HepG2 (cell line): ENCODE data around the gene PSMD1. TPM values are rescaled to one million over a fixed set of nuclear protein-coding genes. Genes with fewer than 3 reads are reported as not detected.
A peak's percentile ranks its signal among the peaks of the same experiment; 100 is the strongest.

Experiments
- AHR ChIP-seq: IDR thresholded peaks from 2 replicates; pipeline ENCODE4 v1.6.1; 2018; ENCODE audit warnings: missing genetic modification reagents, missing compliant biosample characterization
- AKAP8 ChIP-seq: sonication (generic); formaldehyde crosslinking; IDR thresholded peaks from 2 replicates; pipeline ENCODE4 v1.5.1; 2020; ENCODE audit warnings: mild to moderate bottlenecking, missing genetic modification reagents
- ARNT2 ChIP-seq: sonication (generic); formaldehyde crosslinking; IDR thresholded peaks from 2 replicates; pipeline ENCODE4 v1.8.0; 2022; ENCODE audit warnings: mild to moderate bottlenecking, low read depth, missing genetic modification reagents, moderate library complexity
- ARNTL ChIP-seq: sonication (generic); formaldehyde crosslinking; IDR thresholded peaks from 2 replicates; pipeline ENCODE4 v1.4.0; 2020; ENCODE audit warnings: mild to moderate bottlenecking, missing genetic modification reagents
- CBX1 ChIP-seq: IDR thresholded peaks from one replicate; pipeline ENCODE4 v1.6.1; 2016; ENCODE audit warnings: antibody characterized with exemption, low read depth
- CEBPG ChIP-seq: IDR thresholded peaks from 2 replicates; pipeline ENCODE4 v1.6.1; 2016
- E2F5 ChIP-seq: sonication (generic); formaldehyde crosslinking; conservative IDR thresholded peaks from 2 replicates; pipeline ENCODE4 v1.4.0; 2020; ENCODE audit warnings: missing genetic modification reagents
- EED ChIP-seq: sonication (generic); formaldehyde crosslinking; IDR thresholded peaks from 2 replicates; pipeline ENCODE4 v1.5.0; 2020; ENCODE audit warnings: mild to moderate bottlenecking, missing genetic modification reagents
- HCFC1 ChIP-seq: fragments of 150-350 bp; IDR thresholded peaks from 2 replicates; pipeline ENCODE4 v1.6.1; 2014; ENCODE audit warnings: low read depth, low read length
- HIVEP1 ChIP-seq: sonication (generic); formaldehyde crosslinking; IDR thresholded peaks from 2 replicates; pipeline ENCODE4 v1.4.0; 2020; ENCODE audit warnings: mild to moderate bottlenecking, missing genetic modification reagents
- KLF11 ChIP-seq: IDR thresholded peaks from 2 replicates; pipeline ENCODE4 v1.6.1; 2016; ENCODE audit warnings: missing compliant biosample characterization
- KLF13 ChIP-seq: sonication (generic); formaldehyde crosslinking; IDR thresholded peaks from 2 replicates; pipeline ENCODE4 v1.4.0; 2020; ENCODE audit warnings: mild to moderate bottlenecking, missing genetic modification reagents
- LCORL ChIP-seq, 2 experiments: fragments of 450-650 bp in 1 of 2; sonication (generic) in 1 of 2; formaldehyde crosslinking in 1 of 2; IDR thresholded peaks; 2 replicates each; pipeline versions ENCODE4 v1.5.0 to v1.6.1; 2017 to 2020; ENCODE audit warnings: antibody characterized with exemption in 1 of 2, missing genetic modification reagents in 1 of 2
- PLSCR1 ChIP-seq: sonication (generic); formaldehyde crosslinking; IDR thresholded peaks from 2 replicates; pipeline ENCODE4 v1.5.0; 2020; ENCODE audit warnings: missing genetic modification reagents, mild to moderate bottlenecking, borderline replicate concordance
- SMARCC2 ChIP-seq: fragments of 450-650 bp; IDR thresholded peaks from 2 replicates; pipeline ENCODE4 v1.6.1; 2017; ENCODE audit warnings: antibody characterized with exemption, mild to moderate bottlenecking
- SOX6 ChIP-seq, 2 experiments: fragments of 450-650 bp in 1 of 2; sonication (generic) in 1 of 2; formaldehyde crosslinking in 1 of 2; IDR thresholded peaks; 2 replicates each; pipeline versions ENCODE4 v1.4.0 to v1.6.1; 2017 to 2020; ENCODE audit warnings: antibody characterized with exemption in 1 of 2, mild to moderate bottlenecking in 1 of 2, missing genetic modification reagents in 1 of 2
- SRSF1 ChIP-seq: fragments of 200-400 bp; formaldehyde crosslinking; optimal IDR thresholded peaks from 2 replicates; pipeline ENCODE3; 2017; ENCODE audit warnings: mild to moderate bottlenecking, low read depth, low read length, moderate library complexity
- SSRP1 ChIP-seq: IDR thresholded peaks from 2 replicates; pipeline ENCODE4 v1.6.1; 2016; ENCODE audit warnings: control low read depth
- USF2 ChIP-seq, 2 experiments: sonication (generic) in 1 of 2; formaldehyde crosslinking in 1 of 2; IDR thresholded peaks; 2 replicates each; pipeline versions ENCODE4 v1.5.1 to v1.6.1; 2011 to 2020; ENCODE audit warnings: borderline replicate concordance in 1 of 2, low read depth in 1 of 2, low read length in 1 of 2, mild to moderate bottlenecking in 1 of 2, missing genetic modification reagents in 1 of 2, moderate library complexity in 1 of 2
- ZBTB3 ChIP-seq: sonication (generic); formaldehyde crosslinking; IDR thresholded peaks from 2 replicates; pipeline ENCODE4 v1.4.0; 2020; ENCODE audit warnings: low read depth, mild to moderate bottlenecking, moderate library complexity, missing genetic modification reagents, borderline replicate concordance
- ZC3H13 ChIP-seq: sonication (generic); formaldehyde crosslinking; IDR thresholded peaks from 2 replicates; pipeline ENCODE4 v1.8.1; 2023; ENCODE audit warnings: mild to moderate bottlenecking, missing genetic modification reagents, moderate library complexity
- ZFP62 ChIP-seq: sonication (generic); formaldehyde crosslinking; IDR thresholded peaks from 2 replicates; pipeline ENCODE4 v1.4.0; 2020; ENCODE audit warnings: missing genetic modification reagents
- ZNF253 ChIP-seq: sonication (generic); formaldehyde crosslinking; IDR thresholded peaks from 2 replicates; pipeline ENCODE4 v1.8.0; 2022; ENCODE audit warnings: mild to moderate bottlenecking, missing genetic modification reagents, borderline replicate concordance
- ZNF563 ChIP-seq: sonication (generic); formaldehyde crosslinking; IDR thresholded peaks from 2 replicates; pipeline ENCODE4 v1.8.0; 2022; ENCODE audit warnings: mild to moderate bottlenecking, moderate library complexity, missing genetic modification reagents
- ZNF652 ChIP-seq: IDR thresholded peaks from 2 replicates; pipeline ENCODE4 v1.6.1; 2016; ENCODE audit warnings: low read depth, borderline replicate concordance
- ZNF709 ChIP-seq: sonication (generic); formaldehyde crosslinking; IDR thresholded peaks from 2 replicates; pipeline ENCODE4 v1.5.0; 2020; ENCODE audit warnings: mild to moderate bottlenecking, missing genetic modification reagents
- polyA plus RNA-seq, 8 experiments: library from polyadenylated mRNA; depleted of rRNA in 3 of 8; stranded (reverse) in 7 of 8; unstranded in 1 of 8; fragments of >200 nt; fragmentation: Illumina TruSeq in 4 of 8; extraction: Trizol in 4 of 8; gene quantifications; 2 replicates each; pipeline versions ENCODE4 v1.2.1 to v1.2.3, GENCODE V29; 2011 to 2016; ENCODE audit warnings: low read depth in 4 of 8, missing spikeins in 1 of 8, mixed read lengths in 1 of 8; ENCODE audit not compliant: insufficient read depth in 1 of 8
- total RNA-seq, 5 experiments: library from RNA; depleted of rRNA; stranded (reverse); fragments of >200 nt; fragmentation: Illumina TruSeq; extraction: Trizol; gene quantifications; 2 replicates each; pipeline ENCODE4 v1.2.3, GENCODE V29; 2016; ENCODE audit warnings: low read depth in 1 of 5

PSMD1 gene
- total and polyA plus RNA-seq, 2 of the 13 experiments (the other 11 are each of a cell fraction or from before 2014, with no cell fraction given), result 136 to 191 TPM

GRCh38 chr2:231056453-231057416 lies at the start of gene PSMD1 (continued):
- TF ChIP-seq SSRP1 (CRISPR knock-in tag), result no peak
- TF ChIP-seq CBX1, result peak; percentile 54
- 0 out of 2 replicates have a peak, but pooled peaks have one; percentile 45 for TF ChIP-seq ZFP62 (CRISPR knock-in tag)
- no peak for TF ChIP-seq USF2 (IDR thresholded peaks at IDR 0.05; ENCODE audit: low read depth, low read length)
- no peak; the same call in 1 of the 2 replicates for TF ChIP-seq USF2 (CRISPR knock-in tag; IDR thresholded peaks at IDR 0.05; ENCODE audit: borderline replicate concordance)
- TF ChIP-seq ARNTL (CRISPR knock-in tag), result 0 out of 2 replicates have a peak, but pooled peaks have one; percentile 7
- TF ChIP-seq ARNT2 (CRISPR knock-in tag), result 0 out of 2 replicates have a peak, but pooled peaks have one; percentile 18
- TF ChIP-seq HIVEP1 (CRISPR knock-in tag), result peak; percentile 44; the same call in 1 of the 2 replicates
- TF ChIP-seq E2F5, result 0 out of 2 replicates have a peak, but pooled peaks have one; percentile 29
- TF ChIP-seq ZNF563, result peak; percentile 84
- TF ChIP-seq ZNF253 (CRISPR knock-in tag), result 0 out of 2 replicates have a peak, but pooled peaks have one; percentile 58
- TF ChIP-seq ZC3H13 (CRISPR knock-in tag), result peak; percentile 77; the same call in 1 of the 2 replicates
- TF ChIP-seq KLF13, result no peak
- no peak for TF ChIP-seq SOX6 (IDR thresholded peaks at IDR 0.05)
- TF ChIP-seq SOX6 (CRISPR knock-in tag; IDR thresholded peaks at IDR 0.05), result peak; percentile 71
- TF ChIP-seq CEBPG, result peak; percentile 68
- peak; percentile 63; the same call in 1 of the 2 replicates for TF ChIP-seq AHR (CRISPR knock-in tag)
- TF ChIP-seq ZBTB3 (CRISPR knock-in tag), result no peak
- peak; percentile 30 for TF ChIP-seq SRSF1
- TF ChIP-seq KLF11 (CRISPR knock-in tag), result no peak; the same call in 1 of the 2 replicates
- TF ChIP-seq ZNF709 (CRISPR knock-in tag), result peak; percentile 67; the same call in 1 of the 2 replicates
- TF ChIP-seq HCFC1, result peak; percentile 67
- TF ChIP-seq AKAP8 (CRISPR knock-in tag), result no peak
- peak; percentile 88 for TF ChIP-seq LCORL (IDR thresholded peaks at IDR 0.05)
- TF ChIP-seq LCORL (CRISPR knock-in tag; IDR thresholded peaks at IDR 0.05), result no peak
- no peak for TF ChIP-seq SMARCC2
- TF ChIP-seq ZNF652 (CRISPR knock-in tag), result peak; percentile 42; the same call in 1 of the 2 replicates
- TF ChIP-seq EED (CRISPR knock-in tag), result peak; percentile 75; the same call in 1 of the 2 replicates
- TF ChIP-seq PLSCR1, result no peak
